ENCODE results near the gene SMARCD1.

SMARCD1 gene

DNA sequence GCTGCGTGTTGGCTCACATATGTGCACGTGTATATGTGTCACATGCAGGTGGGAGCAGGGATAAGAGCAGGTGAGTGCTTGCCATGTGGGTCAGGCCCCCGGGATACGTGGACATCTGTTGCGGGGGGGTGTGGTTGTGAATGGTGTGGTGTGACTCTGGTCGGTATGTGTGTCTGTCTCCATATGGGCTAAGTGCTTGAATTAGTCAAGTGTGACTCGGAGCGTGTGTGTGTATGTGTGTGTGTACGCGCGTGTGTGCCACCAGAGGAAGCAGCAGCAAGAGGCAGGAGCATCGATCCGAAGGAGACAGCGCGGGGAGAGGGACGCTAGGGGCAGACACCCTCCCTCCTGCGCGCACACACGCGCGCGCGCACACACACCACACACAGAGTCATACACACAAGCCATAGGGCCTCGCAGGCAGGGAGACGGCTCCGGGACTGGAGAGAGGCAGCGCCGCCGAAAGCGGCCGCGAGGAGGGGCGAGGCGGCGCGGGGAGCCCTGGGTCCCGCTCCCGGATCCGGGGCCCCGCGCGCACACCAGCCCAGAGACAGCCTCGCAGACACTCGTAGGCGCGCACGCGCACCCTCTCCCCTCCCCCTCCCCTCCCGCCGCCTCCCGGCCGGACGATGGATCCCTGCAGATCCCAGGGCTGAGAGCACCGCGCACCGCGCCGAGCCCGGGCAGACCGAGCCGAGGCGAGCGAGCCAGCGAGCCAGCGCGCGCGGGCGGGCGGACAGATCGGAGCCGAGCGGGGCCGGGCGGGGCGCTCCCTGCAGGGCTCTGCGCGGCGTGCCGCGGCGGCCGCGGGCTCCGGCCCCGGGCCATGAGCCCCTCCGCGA, 27.9 kb upstream of the SMARCD1 start, which contains the start of gene ASIC1:
Gene ASIC1, plus strand, starts transcription at position 597 of the 842 bp plus-strand sequence. CDS start 1,171 bp downstream, outside the sequence.
- peak within 1 kb of the TSS; percentile 61 for H3K4me3 ChIP-seq (ENCODE audit: low read depth, low read length)

DNA sequence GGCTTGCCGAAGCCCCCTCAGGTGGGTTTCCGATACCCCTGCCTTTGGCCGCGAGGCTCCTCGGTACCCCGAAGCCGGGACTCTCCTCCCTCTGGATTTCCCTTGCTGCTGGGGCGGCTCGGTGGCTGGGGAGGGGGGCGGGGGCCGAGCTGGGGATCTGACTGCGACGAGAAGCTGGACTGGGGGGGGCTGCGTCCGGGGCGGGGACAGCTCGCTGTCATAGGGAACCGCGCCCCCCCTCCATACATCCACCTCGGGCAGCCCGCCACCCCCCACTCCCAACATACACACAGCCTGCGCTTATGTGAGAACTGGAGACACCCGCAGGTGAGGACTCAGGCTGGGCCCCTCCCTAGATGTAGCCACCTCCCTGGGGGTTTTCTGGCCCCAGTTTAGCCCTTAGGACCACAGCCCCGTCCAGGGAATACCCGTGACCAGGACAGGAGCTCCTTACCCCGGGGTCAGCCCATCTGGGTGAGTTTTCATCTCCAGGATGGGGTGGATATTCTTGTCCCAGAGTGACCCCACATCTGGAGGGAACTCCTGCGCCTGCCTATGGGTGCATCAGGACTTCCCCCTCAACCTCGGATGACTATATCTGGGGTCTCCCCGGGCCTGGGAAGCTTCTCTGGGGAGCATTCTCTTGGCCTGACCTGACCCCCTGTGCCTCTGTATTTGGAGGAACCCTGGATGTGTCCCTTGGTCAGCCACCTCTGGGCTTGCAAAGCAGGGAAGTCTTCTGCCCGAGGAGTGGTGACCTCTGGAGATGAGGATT, 27.1 kb upstream of the SMARCD1 start:
- H3K4me3 ChIP-seq (ENCODE audit: low read depth, low read length) = peak overlapping the region; percentile 61

GRCh38 chr12:50058743-50059312, 26.3 kb upstream of the SMARCD1 start:
- no peak overlapping the region for H3K4me3 ChIP-seq (ENCODE audit: low read depth, low read length)

GRCh38 chr12:50059440-50060119, 25.6 kb upstream of the SMARCD1 start:
- H3K4me3 ChIP-seq (ENCODE audit: low read depth, low read length) = no peak overlapping the region

DNA sequence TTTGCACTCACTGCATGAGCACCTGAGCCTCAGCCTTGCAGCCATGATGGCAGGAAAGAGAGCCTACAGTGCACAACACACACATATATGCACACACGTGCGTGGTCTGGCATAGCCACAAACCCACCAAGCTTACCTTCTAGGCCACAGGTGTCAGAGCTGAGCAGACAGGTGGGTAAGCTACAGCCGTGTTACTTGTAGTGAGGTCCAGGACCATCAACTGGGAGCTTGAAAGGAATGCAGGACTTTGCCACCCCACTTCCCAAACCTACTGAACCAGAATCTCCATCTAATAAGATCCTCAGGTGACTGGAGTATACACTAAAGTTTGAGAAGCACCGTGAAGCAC, 25.0 kb upstream of the SMARCD1 start:
- no peak overlapping the region for H3K4me3 ChIP-seq (ENCODE audit: low read depth, low read length)

DNA sequence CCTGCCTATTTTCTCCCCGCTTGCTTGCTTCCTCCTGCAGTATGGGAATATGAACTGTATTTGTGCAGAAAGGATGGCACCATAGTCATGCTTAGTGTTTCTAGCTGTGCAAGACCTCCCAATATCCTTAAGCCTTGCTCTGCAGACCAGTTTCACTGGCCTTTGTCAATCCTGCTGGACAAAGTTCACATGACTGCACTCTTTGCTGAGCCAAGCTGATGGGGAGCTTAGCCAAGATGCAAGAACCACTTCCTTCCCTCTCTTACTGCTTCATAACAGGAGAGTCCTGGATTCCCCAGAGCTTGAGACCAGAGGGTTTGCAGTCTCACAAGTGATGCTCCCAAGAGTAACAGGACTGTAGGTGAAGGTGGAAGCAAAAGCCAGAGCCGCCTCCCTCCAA, 24.0 kb upstream of the SMARCD1 start:
- no peak overlapping the region for H3K4me3 ChIP-seq (ENCODE audit: low read depth, low read length)

GRCh38 chr12:50061946-50062686, 23.0 kb upstream of the SMARCD1 start:
- no peak overlapping the region for H3K4me3 ChIP-seq (ENCODE audit: low read depth, low read length)

- H3K4me3 ChIP-seq (ENCODE audit: low read depth, low read length) = no peak overlapping the region
Measured at GRCh38 chr12:50062728-50063460, 22.2 kb upstream of the SMARCD1 start.

GRCh38 chr12:50065726-50066310, 19.3 kb upstream of the SMARCD1 start:
- H3K4me3 ChIP-seq (ENCODE audit: low read depth, low read length) = no peak overlapping the region

GRCh38 chr12:50066402-50066801, 18.7 kb upstream of the SMARCD1 start:
- no peak overlapping the region for H3K4me3 ChIP-seq (ENCODE audit: low read depth, low read length)

- H3K4me3 ChIP-seq (ENCODE audit: low read depth, low read length) = no peak overlapping the region
Measured at GRCh38 chr12:50069069-50069468, 16.1 kb upstream of the SMARCD1 start.

- no peak overlapping the region for H3K4me3 ChIP-seq (ENCODE audit: low read depth, low read length)
Measured at GRCh38 chr12:50069539-50069938, 15.6 kb upstream of the SMARCD1 start.

DNA sequence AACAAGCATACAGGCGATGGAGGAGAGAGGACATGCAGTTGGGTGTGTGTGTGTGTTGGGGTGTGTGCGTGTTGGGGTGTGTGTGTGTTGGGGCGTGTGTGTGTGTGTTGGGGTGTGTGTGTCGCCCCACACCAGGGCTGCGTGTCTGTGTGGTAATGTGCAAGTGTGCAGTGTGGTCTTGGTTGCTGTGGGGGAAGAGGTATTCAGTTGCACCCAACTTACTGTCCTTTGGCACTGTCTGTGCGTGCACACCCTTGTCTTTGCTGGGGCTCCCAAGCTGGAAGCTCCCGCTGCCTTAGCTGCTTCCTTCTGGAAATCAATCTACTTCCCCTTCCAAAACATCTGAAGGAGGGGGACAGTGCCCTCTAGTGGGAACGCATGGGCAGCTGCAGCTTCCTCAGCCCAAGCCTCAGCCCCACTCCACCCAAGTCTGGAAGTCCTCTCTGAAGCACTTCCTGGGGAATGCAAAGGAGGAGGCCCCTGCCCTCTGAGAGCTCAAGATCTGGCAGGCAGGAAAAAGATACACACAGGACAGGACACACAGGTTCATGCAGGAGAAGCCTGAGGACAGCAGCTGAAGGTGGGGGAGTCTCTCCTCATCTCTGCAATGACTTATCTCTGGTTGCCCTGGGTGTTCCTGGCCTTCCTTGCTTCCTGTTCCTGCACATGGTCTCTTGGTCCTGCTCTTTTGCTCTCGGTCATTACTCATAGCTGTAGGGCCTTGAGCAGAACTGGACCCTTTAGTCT, 14.7 kb upstream of the SMARCD1 start:
- H3K4me3 ChIP-seq (ENCODE audit: low read depth, low read length) = no peak overlapping the region

GRCh38 chr12:50072198-50072907, 12.8 kb upstream of the SMARCD1 start:
- no peak overlapping the region for H3K4me3 ChIP-seq (ENCODE audit: low read depth, low read length)

- no peak overlapping the region for H3K4me3 ChIP-seq (ENCODE audit: low read depth, low read length)
Measured at GRCh38 chr12:50073206-50073605, 11.9 kb upstream of the SMARCD1 start.

DNA sequence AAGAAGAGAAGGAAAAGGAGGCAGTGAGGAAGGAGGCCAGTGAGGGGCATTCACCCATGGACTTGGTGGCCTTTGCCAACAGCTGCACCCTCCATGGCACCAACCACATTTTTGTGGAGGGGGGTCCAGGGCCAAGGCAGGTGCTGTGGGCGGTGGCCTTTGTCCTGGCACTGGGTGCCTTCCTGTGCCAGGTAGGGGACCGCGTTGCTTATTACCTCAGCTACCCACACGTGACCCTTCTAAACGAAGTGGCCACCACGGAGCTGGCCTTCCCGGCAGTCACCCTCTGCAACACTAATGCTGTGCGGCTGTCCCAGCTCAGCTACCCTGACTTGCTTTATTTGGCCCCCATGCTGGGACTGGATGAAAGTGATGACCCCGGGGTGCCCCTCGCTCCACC, 11.4 kb upstream of the SMARCD1 start:
- H3K4me3 ChIP-seq (ENCODE audit: low read depth, low read length) = no peak overlapping the region

DNA sequence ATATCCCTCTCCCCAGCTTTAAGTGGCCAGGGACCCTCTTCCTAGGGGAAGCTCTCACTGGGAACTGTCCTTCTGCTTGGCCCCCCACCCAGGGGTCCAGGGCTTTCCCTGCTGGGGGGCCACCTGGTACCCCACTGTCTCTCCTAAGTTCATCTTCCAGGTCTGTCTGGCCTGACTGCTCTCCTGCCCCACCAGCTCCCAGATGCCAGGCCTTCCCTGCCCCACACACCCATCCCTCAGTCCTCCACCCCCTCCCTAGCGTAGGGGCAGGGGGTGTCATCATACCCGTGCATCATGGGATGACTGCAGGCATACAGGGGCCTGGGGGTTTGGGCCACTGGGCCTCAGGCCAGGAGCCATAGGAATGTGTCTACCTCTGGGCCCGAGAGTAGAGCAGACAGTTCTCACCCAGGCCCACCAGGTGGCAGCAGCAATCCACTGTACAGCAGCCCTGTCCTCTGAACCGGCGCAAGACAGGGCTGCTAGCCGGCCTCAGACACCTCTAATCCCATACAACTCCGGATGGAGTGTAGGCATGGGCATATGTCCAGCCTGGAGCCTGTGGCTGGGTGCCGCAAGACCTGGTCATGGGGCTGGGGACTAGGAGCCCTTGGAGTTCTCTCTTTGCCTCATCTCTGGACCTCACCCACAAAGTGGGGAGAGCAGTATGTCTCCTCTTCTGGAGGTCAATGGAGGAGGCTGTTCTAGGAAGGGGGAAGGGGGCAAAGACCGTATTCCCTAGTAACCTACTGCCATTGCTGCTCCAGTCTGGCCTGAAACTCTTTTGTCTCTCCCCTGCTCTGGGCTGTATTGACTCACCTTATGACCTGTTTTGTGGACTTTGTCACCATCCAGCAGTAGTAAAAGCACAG, 10.0 kb upstream of the SMARCD1 start:
- no peak overlapping the region for H3K4me3 ChIP-seq (ENCODE audit: low read depth, low read length)

All from iPS-11a (cell line).